GM23338 (cell line): Measurements from ENCODE around the gene IL4I1. TPM values are rescaled to one million over a fixed set of nuclear protein-coding genes. Genes with fewer than 3 reads are reported as not detected.

Experiments used
- ATAC-seq: fragments of 200-7000 bp; cut with Tn5 transposase; 3 replicates; pipeline ENCODE4 v1.9.1; 2020
- DNase-seq: peaks from one replicate; pipeline ENCODE4 v3.0.0-alpha.2; 2015; ENCODE audit warnings: low spot score
- H2AFZ ChIP-seq: fragments of 200-600 bp; sonication (generic); 2 replicates; pipeline ENCODE4 v1.8.0; 2016; ENCODE audit warnings: antibody characterized with exemption, mild to moderate bottlenecking, moderate library complexity
- H3F3A ChIP-seq: fragments of 200-600 bp; sonication (generic); replicated peaks from 2 replicates; pipeline ENCODE4 v1.8.0; 2017; ENCODE audit warnings: antibody characterized with exemption, mixed run types, low read depth
- H3K27ac ChIP-seq: fragments of 200-600 bp; sonication (generic); 2 replicates; pipeline ENCODE4 v1.6.1; 2016; ENCODE audit warnings: low read depth
- H3K27me3 ChIP-seq: fragments of 200-600 bp; sonication (generic); 2 replicates; pipeline ENCODE4 v1.8.0; 2016; ENCODE audit warnings: mild to moderate bottlenecking, mixed run types, moderate library complexity; ENCODE audit not compliant: insufficient read depth
- H3K36me3 ChIP-seq: fragments of 200-600 bp; sonication (generic); 2 replicates; pipeline ENCODE4 v1.8.0; 2016; ENCODE audit warnings: mild to moderate bottlenecking; ENCODE audit not compliant: insufficient read depth
- H3K4me1 ChIP-seq: fragments of 200-600 bp; sonication (generic); 2 replicates; pipeline ENCODE4 v1.8.0; 2016; ENCODE audit warnings: mild to moderate bottlenecking, moderate library complexity; ENCODE audit not compliant: insufficient read depth
- H3K4me2 ChIP-seq: fragments of 200-600 bp; sonication (generic); 2 replicates; pipeline ENCODE4 v1.7.1; 2017; ENCODE audit warnings: mixed run types
- H3K4me3 ChIP-seq: fragments of 200-600 bp; sonication (generic); 2 replicates; pipeline ENCODE4 v1.6.1; 2016; ENCODE audit warnings: mixed run types
- H3K79me2 ChIP-seq: fragments of 200-600 bp; sonication (generic); replicated peaks from 2 replicates; pipeline ENCODE4 v1.8.0; 2017; ENCODE audit warnings: mild to moderate bottlenecking; ENCODE audit not compliant: insufficient read depth
- H3K9me2 ChIP-seq: fragments of 200-600 bp; sonication (generic); 2 replicates; pipeline ENCODE4 v1.8.0; 2017; ENCODE audit not compliant: insufficient read depth
- H4K20me1 ChIP-seq: fragments of 200-600 bp; sonication (generic); replicated peaks from 2 replicates; pipeline ENCODE4 v1.8.0; 2017; ENCODE audit warnings: mild to moderate bottlenecking; ENCODE audit not compliant: insufficient read depth
- H3K27ac Mint-ChIP-seq: 2 replicates; pipeline ENCODE4 v1.8.0; 2020; ENCODE audit warnings: inconsistent platforms, mild to moderate bottlenecking, moderate library complexity, mixed read lengths
- H3K27me3 Mint-ChIP-seq: 3 replicates; pipeline ENCODE4 v1.8.0; 2022; ENCODE audit warnings: low read depth, mild to moderate bottlenecking, moderate library complexity, mixed read lengths, inconsistent platforms; ENCODE audit not compliant: insufficient read depth, poor library complexity
- H3K36me3 Mint-ChIP-seq: 3 replicates; pipeline ENCODE4 v1.8.0; 2021; ENCODE audit warnings: low read depth, mild to moderate bottlenecking, inconsistent platforms, moderate library complexity, mixed read lengths
- H3K4me1 Mint-ChIP-seq: 3 replicates; pipeline ENCODE4 v1.8.0; 2020; ENCODE audit warnings: mild to moderate bottlenecking, inconsistent platforms, mixed read lengths
- H3K4me3 Mint-ChIP-seq: 3 replicates; pipeline ENCODE4 v1.8.0; 2021; ENCODE audit warnings: moderate library complexity, mild to moderate bottlenecking, inconsistent platforms, mixed read lengths
- H3K9me3 Mint-ChIP-seq: 3 replicates; pipeline ENCODE4 v1.8.0; 2020; ENCODE audit warnings: moderate library complexity, mild to moderate bottlenecking, inconsistent platforms, mixed read lengths
- CREB1 ChIP-seq: fragments of 250-450 bp; sonication (Bioruptor Pico); IDR thresholded peaks from 2 replicates; pipeline ENCODE4 v1.5.0; 2020; ENCODE audit warnings: low read depth, mild to moderate bottlenecking, moderate library complexity
- CTCF ChIP-seq, 2 experiments: fragments of 200-600 bp in 1 of 2; sonication (generic) in 1 of 2; conservative IDR thresholded peaks; 2 replicates each; pipeline versions ENCODE4 v1.5.1 to v1.6.1; 2016 to 2017; ENCODE audit warnings: antibody characterized with exemption in 2 of 2, low read depth in 2 of 2, mild to moderate bottlenecking in 2 of 2, moderate library complexity in 1 of 2
- ETS1 ChIP-seq: IDR thresholded peaks from 2 replicates; pipeline ENCODE4 v1.6.1; 2016; ENCODE audit warnings: antibody characterized with exemption
- EZH2 ChIP-seq: fragments of 200-600 bp; sonication (generic); IDR thresholded peaks from one replicate; pipeline ENCODE4 v1.8.0; 2017; ENCODE audit warnings: antibody characterized with exemption, mild to moderate bottlenecking, low read depth; ENCODE audit not compliant: unreplicated experiment
- EZH2phosphoT487 ChIP-seq: fragments of 200-600 bp; sonication (generic); IDR thresholded peaks from one replicate; pipeline ENCODE4 v1.8.1; 2018; ENCODE audit warnings: antibody characterized with exemption; ENCODE audit not compliant: unreplicated experiment
- JUNB ChIP-seq: IDR thresholded peaks from one replicate; pipeline ENCODE4 v1.6.1; 2016; ENCODE audit warnings: antibody characterized with exemption; ENCODE audit not compliant: unreplicated experiment
- NANOG ChIP-seq: IDR thresholded peaks from 2 replicates; pipeline ENCODE4 v1.6.1; 2016; ENCODE audit warnings: antibody characterized with exemption, borderline replicate concordance
- POLR2AphosphoS5 ChIP-seq: IDR thresholded peaks from 2 replicates; pipeline ENCODE4 v1.6.1; 2016; ENCODE audit warnings: antibody characterized with exemption, low read depth
- REST ChIP-seq: IDR thresholded peaks from one replicate; pipeline ENCODE4 v1.6.1; 2018; ENCODE audit warnings: antibody characterized with exemption; ENCODE audit not compliant: unreplicated experiment
- STAT1 ChIP-seq: IDR thresholded peaks from one replicate; pipeline ENCODE4 v1.6.1; 2016; ENCODE audit warnings: antibody characterized with exemption; ENCODE audit not compliant: unreplicated experiment
- ZNF114 ChIP-seq: fragments of 250-450 bp; sonication (Bioruptor Pico); IDR thresholded peaks from 2 replicates; pipeline ENCODE4 v1.5.0; 2020; ENCODE audit warnings: mild to moderate bottlenecking, moderate library complexity
- ZNF331 ChIP-seq: fragments of 250-450 bp; sonication (Bioruptor Pico); IDR thresholded peaks from 2 replicates; pipeline ENCODE4 v1.5.0; 2020; ENCODE audit warnings: low read depth, mild to moderate bottlenecking, moderate library complexity
- polyA plus RNA-seq: library from polyadenylated mRNA; unstranded; fragments of >200 nt; fragmentation: Nextera tagmentation; extraction: Ambion mirVana; gene quantifications from 2 replicates; pipeline ENCODE4 v1.2.1, GENCODE V29; 2016
- total RNA-seq: library from RNA; depleted of rRNA; stranded (reverse); fragments of >200 nt; shearing (Covaris generic); gene quantifications from 2 replicates; pipeline ENCODE4 v1.2.3, GENCODE V29; 2014
- TF ChIP-seq, protein P1 (sequence below): fragments of 250-450 bp; sonication (Bioruptor Pico); IDR thresholded peaks from 2 replicates; pipeline ENCODE4 v1.5.0; 2020; ENCODE audit warnings: mild to moderate bottlenecking, moderate library complexity

The IL4I1 gene
- total and polyA plus RNA-seq, 2 experiments from 2014 or later = 0.60 to 0.69 TPM

- Histone ChIP-seq H4K20me1 (peaks cover 8% of the 10 kb centered on the region), H3K27me3 (no peaks in the 10 kb centered on the region), H3K4me3 (peak overlapping the region; percentile 63), H3K79me2 (peaks cover 35% of the 10 kb centered on the region), H3K4me2 (peak overlapping the region; percentile 92; the same call in 1 of the 2 replicates), H3K4me1 (peaks cover 16% of the 10 kb centered on the region; the same call in 1 of the 2 replicates), H3F3A (peaks cover 12% of the 10 kb centered on the region; the same call in 1 of the 2 replicates), H3K27ac (peak overlapping the region; percentile 96), H3K36me3 (peaks cover 35% of the 10 kb centered on the region), H2AFZ (no peak overlapping the region), H3K9me2 (no peaks in the 10 kb centered on the region)
- TF ChIP-seq CTCF (conservative IDR thresholded peaks at IDR 0.05; ENCODE audit: low read depth in 2 of 2) (no peak), JUNB (no peak), CREB1 (CRISPR knock-in tag) (no peak), EZH2phosphoT487 (no peak), EZH2 (no peak), ZNF114 (no peak), POLR2AphosphoS5 (no peak), STAT1 (no peak), ZNF331 (CRISPR knock-in tag) (no peak), NANOG (no peak), ETS1 (no peak), REST (no peak)
- TF ChIP-seq, protein P1, sequence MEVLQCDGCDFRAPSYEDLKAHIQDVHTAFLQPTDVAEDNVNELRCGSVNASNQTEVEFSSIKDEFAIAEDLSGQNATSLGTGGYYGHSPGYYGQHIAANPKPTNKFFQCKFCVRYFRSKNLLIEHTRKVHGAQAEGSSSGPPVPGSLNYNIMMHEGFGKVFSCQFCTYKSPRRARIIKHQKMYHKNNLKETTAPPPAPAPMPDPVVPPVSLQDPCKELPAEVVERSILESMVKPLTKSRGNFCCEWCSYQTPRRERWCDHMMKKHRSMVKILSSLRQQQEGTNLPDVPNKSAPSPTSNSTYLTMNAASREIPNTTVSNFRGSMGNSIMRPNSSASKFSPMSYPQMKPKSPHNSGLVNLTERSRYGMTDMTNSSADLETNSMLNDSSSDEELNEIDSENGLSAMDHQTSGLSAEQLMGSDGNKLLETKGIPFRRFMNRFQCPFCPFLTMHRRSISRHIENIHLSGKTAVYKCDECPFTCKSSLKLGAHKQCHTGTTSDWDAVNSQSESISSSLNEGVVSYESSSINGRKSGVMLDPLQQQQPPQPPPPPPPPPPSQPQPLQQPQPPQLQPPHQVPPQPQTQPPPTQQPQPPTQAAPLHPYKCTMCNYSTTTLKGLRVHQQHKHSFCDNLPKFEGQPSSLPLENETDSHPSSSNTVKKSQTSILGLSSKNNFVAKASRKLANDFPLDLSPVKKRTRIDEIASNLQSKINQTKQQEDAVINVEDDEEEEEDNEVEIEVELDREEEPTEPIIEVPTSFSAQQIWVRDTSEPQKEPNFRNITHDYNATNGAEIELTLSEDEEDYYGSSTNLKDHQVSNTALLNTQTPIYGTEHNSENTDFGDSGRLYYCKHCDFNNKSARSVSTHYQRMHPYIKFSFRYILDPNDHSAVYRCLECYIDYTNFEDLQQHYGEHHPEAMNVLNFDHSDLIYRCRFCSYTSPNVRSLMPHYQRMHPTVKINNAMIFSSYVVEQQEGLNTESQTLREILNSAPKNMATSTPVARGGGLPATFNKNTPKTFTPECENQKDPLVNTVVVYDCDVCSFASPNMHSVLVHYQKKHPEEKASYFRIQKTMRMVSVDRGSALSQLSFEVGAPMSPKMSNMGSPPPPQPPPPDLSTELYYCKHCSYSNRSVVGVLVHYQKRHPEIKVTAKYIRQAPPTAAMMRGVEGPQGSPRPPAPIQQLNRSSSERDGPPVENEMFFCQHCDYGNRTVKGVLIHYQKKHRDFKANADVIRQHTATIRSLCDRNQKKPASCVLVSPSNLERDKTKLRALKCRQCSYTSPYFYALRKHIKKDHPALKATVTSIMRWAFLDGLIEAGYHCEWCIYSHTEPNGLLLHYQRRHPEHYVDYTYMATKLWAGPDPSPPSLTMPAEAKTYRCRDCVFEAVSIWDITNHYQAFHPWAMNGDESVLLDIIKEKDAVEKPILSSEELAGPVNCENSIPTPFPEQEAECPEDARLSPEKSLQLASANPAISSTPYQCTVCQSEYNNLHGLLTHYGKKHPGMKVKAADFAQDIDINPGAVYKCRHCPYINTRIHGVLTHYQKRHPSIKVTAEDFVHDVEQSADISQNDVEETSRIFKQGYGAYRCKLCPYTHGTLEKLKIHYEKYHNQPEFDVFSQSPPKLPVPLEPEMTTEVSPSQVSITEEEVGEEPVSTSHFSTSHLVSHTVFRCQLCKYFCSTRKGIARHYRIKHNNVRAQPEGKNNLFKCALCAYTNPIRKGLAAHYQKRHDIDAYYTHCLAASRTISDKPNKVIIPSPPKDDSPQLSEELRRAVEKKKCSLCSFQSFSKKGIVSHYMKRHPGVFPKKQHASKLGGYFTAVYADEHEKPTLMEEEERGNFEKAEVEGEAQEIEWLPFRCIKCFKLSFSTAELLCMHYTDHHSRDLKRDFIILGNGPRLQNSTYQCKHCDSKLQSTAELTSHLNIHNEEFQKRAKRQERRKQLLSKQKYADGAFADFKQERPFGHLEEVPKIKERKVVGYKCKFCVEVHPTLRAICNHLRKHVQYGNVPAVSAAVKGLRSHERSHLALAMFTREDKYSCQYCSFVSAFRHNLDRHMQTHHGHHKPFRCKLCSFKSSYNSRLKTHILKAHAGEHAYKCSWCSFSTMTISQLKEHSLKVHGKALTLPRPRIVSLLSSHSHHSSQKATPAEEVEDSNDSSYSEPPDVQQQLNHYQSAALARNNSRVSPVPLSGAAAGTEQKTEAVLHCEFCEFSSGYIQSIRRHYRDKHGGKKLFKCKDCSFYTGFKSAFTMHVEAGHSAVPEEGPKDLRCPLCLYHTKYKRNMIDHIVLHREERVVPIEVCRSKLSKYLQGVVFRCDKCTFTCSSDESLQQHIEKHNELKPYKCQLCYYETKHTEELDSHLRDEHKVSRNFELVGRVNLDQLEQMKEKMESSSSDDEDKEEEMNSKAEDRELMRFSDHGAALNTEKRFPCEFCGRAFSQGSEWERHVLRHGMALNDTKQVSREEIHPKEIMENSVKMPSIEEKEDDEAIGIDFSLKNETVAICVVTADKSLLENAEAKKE (CRISPR knock-in tag) = no peak
- H3K27me3 Mint-ChIP-seq = peaks cover 18% of the 10 kb centered on the region
- H3K36me3 Mint-ChIP-seq = peaks cover 62% of the 10 kb centered on the region
- ATAC-seq (no peak), DNase-seq (no peak)
- no peak overlapping the region for H3K27ac Mint-ChIP-seq
- H3K9me3 Mint-ChIP-seq = peaks cover 3% of the 10 kb centered on the region; the same call in 1 of the 3 replicates
- H3K4me1 Mint-ChIP-seq = peaks cover 26% of the 10 kb centered on the region
- no peak overlapping the region for H3K4me3 Mint-ChIP-seq
Measured at GRCh38 chr19:49879243-49879963, 17.3 kb downstream of the IL4I1 start.
